GM12878 (cell line): Measurements from ENCODE around the gene DIAPH3. TPM values are rescaled to one million over a fixed set of nuclear protein-coding genes. Genes with fewer than 3 reads are reported as not detected.
"Not testable (repeated sequence)": the region's sequence is repeated elsewhere in the genome, so short reads cannot be mapped to it uniquely, and the experiment has no call there.

Source experiments
- ATAC-seq: fragments of 200-7000 bp; cut with Tn5 transposase; 3 replicates; pipeline ENCODE4 v1.9.1; 2020; ENCODE audit warnings: mild to moderate bottlenecking, moderate library complexity
- BruUV-seq: library from RNA; stranded (reverse); fragments of 400-500 nt; replicated peaks from 2 replicates; lab custom pipeline; 2021; lab: Mats Ljungman, UMichigan
- CTCF ChIA-PET: fragments of 300-600 bp; sonication (Branson Sonifier 250); formaldehyde crosslinking; extraction: SDS; loops from one replicate; lab custom pipeline; 2021; ENCODE audit warnings: inconsistent platforms; lab: Yijun Ruan, JAX
- POLR2A ChIA-PET: fragments of 350-600 bp; formaldehyde crosslinking; extraction: SDS; loops from one replicate; lab custom pipeline; 2021; ENCODE audit warnings: inconsistent platforms; lab: Charles Lee
- RAD21 ChIA-PET: fragments of 300-600 bp; sonication (Branson Sonifier 250); formaldehyde crosslinking; loops from one replicate; lab custom pipeline; 2023; ENCODE audit warnings: antibody characterized with exemption; ENCODE audit not compliant: unreplicated experiment; lab: Charles Lee
- SMC1A ChIA-PET: fragments of 300-600 bp; sonication (Branson Sonifier 250); formaldehyde crosslinking; loops from one replicate; lab custom pipeline; 2023; ENCODE audit not compliant: unreplicated experiment, uncharacterized antibody; lab: Charles Lee
- DNase-seq: peaks from one replicate; pipeline ENCODE4 v3.0.0-alpha.2; 2011; ENCODE audit warnings: low read depth, low spot score
- FAIRE-seq: peaks from 3 replicates; lab custom pipeline; 2011; peaks lifted over from hg19 to GRCh38; lab: Jason Lieb, UNC
- H2AFZ ChIP-seq: 2 replicates; pipeline ENCODE4 v1.6.0; 2011; ENCODE audit warnings: low read depth, low read length, control low read depth; ENCODE audit not compliant: control insufficient read depth
- H3K27ac ChIP-seq: 2 replicates; pipeline ENCODE4 v1.5.1; 2011; ENCODE audit warnings: control low read depth; ENCODE audit not compliant: control insufficient read depth, insufficient read depth
- H3K27me3 ChIP-seq, 2 experiments: replicated peaks in 1 of 2; 2 replicates each; pipeline versions ENCODE4 v1.6.0 to v1.6.1; 2011; ENCODE audit warnings: low read length in 1 of 2; ENCODE audit not compliant: control insufficient read depth in 2 of 2, insufficient read depth in 2 of 2
- H3K36me3 ChIP-seq, 2 experiments: 2 replicates each; pipeline ENCODE4 v1.5.1; 2011; ENCODE audit warnings: low read length in 1 of 2; ENCODE audit not compliant: control insufficient read depth in 2 of 2, insufficient read depth in 2 of 2
- H3K4me1 ChIP-seq: 2 replicates; pipeline ENCODE4 v1.6.1; 2011; ENCODE audit warnings: mild to moderate bottlenecking, low read length, moderate library complexity, mixed read lengths; ENCODE audit not compliant: control insufficient read depth, insufficient read depth
- H3K4me2 ChIP-seq: 2 replicates; pipeline ENCODE4 v1.6.0; 2011; ENCODE audit warnings: control low read depth; ENCODE audit not compliant: control insufficient read depth, insufficient read depth
- H3K4me3 ChIP-seq: fragments of 200-600 bp; sonication (generic); 2 replicates; pipeline ENCODE4 v1.5.1; 2016
- H3K79me2 ChIP-seq: 2 replicates; pipeline ENCODE4 v1.6.0; 2011; ENCODE audit warnings: low read length; ENCODE audit not compliant: control insufficient read depth, insufficient read depth
- H3K9ac ChIP-seq: 2 replicates; pipeline ENCODE4 v1.8.0; 2011; ENCODE audit warnings: low read length, control low read depth, mixed read lengths; ENCODE audit not compliant: control insufficient read depth, insufficient read depth
- H3K9me3 ChIP-seq: replicated peaks from 3 replicates; pipeline ENCODE4 v1.5.1; 2011; ENCODE audit warnings: mild to moderate bottlenecking, low read length; ENCODE audit not compliant: control insufficient read depth, insufficient read depth
- H4K20me1 ChIP-seq: 2 replicates; pipeline ENCODE4 v1.6.0; 2011; ENCODE audit not compliant: control insufficient read depth, insufficient read depth
- SREBF1 ChIP-seq: IDR thresholded peaks from 2 replicates; pipeline ENCODE4 v1.6.1; 2012; ENCODE audit warnings: mild to moderate bottlenecking, low read length
- WGBS: methylation state at CpG from one replicate; pipeline ENCODE4 v1.1.6; 2016; ENCODE audit warnings: low lambda C conversion rate; ENCODE audit not compliant: insufficient replicate concordance, insufficient coverage; ENCODE audit errors: missing lambda C conversion rate; 5-methylcytosine and 5-hydroxymethylcytosine counted together
- in situ Hi-C: fragments of 300-500 bp; cut with MboI; formaldehyde crosslinking; loops from 9 replicates; pipeline ENCODE4 v1.14.3; 2018; ENCODE audit warnings: mixed read lengths
- intact Hi-C: fragments of 100-400 bp; cut with micrococcal nuclease; formaldehyde crosslinking; loops from one replicate; pipeline ENCODE4 v1.14.2; 2022; ENCODE audit not compliant: unreplicated experiment
- polyA plus RNA-seq, 11 experiments: library from polyadenylated mRNA; depleted of rRNA in 4 of 11; unstranded in 6 of 11; stranded (reverse) in 5 of 11; fragments of >200 nt; fragmentation: Nextera tagmentation in 4 of 11; fragmentation: Illumina TruSeq in 1 of 11; extraction: Ambion mirVana in 4 of 11; extraction: Trizol in 1 of 11; gene quantifications; 1 replicate in 1 of 11; 2 replicates in 10 of 11; pipeline versions ENCODE4 v1.2.1 to v1.2.3, GENCODE V29; 2011 to 2016; ENCODE audit warnings: inconsistent platforms in 2 of 11, missing spikeins in 2 of 11, low read depth in 1 of 11
- total RNA-seq, 4 experiments: library from RNA; depleted of rRNA in 3 of 4; stranded (reverse); fragments of >200 nt in 3 of 4; fragmentation: Illumina TruSeq in 1 of 4; extraction: Trizol in 1 of 4; gene quantifications; 2 replicates each; pipeline versions ENCODE4 v1.2.1 to v1.2.3, GENCODE V29; 2013 to 2021
- TF ChIP-seq, protein P1 (sequence below): fragments of 150-350 bp; IDR thresholded peaks from 2 replicates; pipeline ENCODE4 v1.6.1; 2016; ENCODE audit warnings: low read depth, low read length
- TF ChIP-seq, protein P2 (sequence below): fragments of 450-650 bp; IDR thresholded peaks from 2 replicates; pipeline ENCODE4 v1.6.1; 2016; ENCODE audit warnings: mild to moderate bottlenecking

The DIAPH3 gene
- total and polyA plus RNA-seq, 10 of the 15 experiments (the other 5 are each of a cell fraction or from before 2014, with no cell fraction given), result 10.1 to 25.2 (median 15.4) TPM

DNA sequence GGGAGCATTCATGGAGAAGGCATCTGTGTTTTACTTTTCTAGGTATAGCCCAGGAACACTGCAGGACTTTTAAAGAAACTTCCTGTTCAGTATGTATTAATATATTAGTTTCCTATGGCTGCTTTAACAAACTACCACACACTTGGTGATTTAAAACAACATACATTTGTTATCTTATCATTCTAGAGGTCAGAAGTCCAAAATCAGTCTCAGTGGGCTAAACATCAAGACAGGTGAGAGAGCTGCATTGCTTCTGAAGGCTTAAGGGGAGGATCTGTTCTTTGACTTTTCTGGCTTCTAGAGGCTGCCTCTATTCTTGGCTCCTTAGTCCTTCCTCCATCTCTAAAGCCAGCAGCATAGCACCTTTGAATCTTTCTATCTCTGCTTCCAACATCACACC, 37.6 kb upstream of the DIAPH3 start:
- FAIRE-seq (no peak), ATAC-seq (no peak), DNase-seq (no peak)
- H3K9me3 ChIP-seq, result no peaks in the 10 kb centered on the region
- in situ Hi-C loops, result no loop called here
- no peak overlapping the region for H3K9ac ChIP-seq
- ChIA-PET RAD21 (no interaction called here), SMC1A (interaction anchor here (1.2 to 1.4 kb wide), 2 partner anchors 21 to 56 kb away, joined by 3 to 5 read pairs; no protein-coding TSS in a partner anchor), POLR2A (no interaction called here), CTCF (no interaction called here)
- no peak overlapping the region for H3K4me3 ChIP-seq
- TF ChIP-seq, protein P1, sequence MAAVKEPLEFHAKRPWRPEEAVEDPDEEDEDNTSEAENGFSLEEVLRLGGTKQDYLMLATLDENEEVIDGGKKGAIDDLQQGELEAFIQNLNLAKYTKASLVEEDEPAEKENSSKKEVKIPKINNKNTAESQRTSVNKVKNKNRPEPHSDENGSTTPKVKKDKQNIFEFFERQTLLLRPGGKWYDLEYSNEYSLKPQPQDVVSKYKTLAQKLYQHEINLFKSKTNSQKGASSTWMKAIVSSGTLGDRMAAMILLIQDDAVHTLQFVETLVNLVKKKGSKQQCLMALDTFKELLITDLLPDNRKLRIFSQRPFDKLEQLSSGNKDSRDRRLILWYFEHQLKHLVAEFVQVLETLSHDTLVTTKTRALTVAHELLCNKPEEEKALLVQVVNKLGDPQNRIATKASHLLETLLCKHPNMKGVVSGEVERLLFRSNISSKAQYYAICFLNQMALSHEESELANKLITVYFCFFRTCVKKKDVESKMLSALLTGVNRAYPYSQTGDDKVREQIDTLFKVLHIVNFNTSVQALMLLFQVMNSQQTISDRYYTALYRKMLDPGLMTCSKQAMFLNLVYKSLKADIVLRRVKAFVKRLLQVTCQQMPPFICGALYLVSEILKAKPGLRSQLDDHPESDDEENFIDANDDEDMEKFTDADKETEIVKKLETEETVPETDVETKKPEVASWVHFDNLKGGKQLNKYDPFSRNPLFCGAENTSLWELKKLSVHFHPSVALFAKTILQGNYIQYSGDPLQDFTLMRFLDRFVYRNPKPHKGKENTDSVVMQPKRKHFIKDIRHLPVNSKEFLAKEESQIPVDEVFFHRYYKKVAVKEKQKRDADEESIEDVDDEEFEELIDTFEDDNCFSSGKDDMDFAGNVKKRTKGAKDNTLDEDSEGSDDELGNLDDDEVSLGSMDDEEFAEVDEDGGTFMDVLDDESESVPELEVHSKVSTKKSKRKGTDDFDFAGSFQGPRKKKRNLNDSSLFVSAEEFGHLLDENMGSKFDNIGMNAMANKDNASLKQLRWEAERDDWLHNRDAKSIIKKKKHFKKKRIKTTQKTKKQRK, result no peak
- TF ChIP-seq SREBF1, result no peak
- TF ChIP-seq, protein P2, sequence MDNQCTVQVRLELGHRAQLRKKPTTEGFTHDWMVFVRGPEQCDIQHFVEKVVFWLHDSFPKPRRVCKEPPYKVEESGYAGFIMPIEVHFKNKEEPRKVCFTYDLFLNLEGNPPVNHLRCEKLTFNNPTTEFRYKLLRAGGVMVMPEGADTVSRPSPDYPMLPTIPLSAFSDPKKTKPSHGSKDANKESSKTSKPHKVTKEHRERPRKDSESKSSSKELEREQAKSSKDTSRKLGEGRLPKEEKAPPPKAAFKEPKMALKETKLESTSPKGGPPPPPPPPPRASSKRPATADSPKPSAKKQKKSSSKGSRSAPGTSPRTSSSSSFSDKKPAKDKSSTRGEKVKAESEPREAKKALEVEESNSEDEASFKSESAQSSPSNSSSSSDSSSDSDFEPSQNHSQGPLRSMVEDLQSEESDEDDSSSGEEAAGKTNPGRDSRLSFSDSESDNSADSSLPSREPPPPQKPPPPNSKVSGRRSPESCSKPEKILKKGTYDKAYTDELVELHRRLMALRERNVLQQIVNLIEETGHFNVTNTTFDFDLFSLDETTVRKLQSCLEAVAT, result no peak
- no peaks in the 10 kb centered on the region for H4K20me1 ChIP-seq
- H3K79me2 ChIP-seq, result no peaks in the 10 kb centered on the region
- H3K4me1 ChIP-seq, result no peaks in the 10 kb centered on the region
- H3K36me3 ChIP-seq, result no peaks in the 10 kb centered on the region
- BruUV-seq, result no TSS peak
- intact Hi-C loops, result no loop called here
- H2AFZ ChIP-seq, result no peak overlapping the region
- H3K27ac ChIP-seq, result no peak overlapping the region
- no peaks in the 10 kb centered on the region for H3K27me3 ChIP-seq
- no peak overlapping the region for H3K4me2 ChIP-seq

DNA sequence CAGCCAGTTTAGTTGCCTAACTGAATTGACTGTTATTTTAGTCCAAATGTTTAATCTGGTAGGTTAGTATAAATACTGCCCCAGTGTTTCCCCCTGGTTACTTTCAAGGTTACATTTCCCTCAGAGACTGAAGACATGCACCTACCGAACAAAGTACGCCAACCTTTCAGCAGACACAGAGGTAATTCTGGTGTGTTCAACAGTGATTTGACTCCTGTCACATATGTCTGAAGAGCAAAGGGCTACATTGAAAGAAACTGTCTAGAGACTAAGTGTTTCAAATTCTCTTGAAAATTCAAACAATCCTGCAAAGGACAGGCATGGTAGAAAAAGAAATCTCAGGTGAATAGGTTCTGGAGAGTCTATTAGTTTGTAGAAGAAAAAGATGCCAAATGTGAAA, 32.2 kb upstream of the DIAPH3 start:
- intact Hi-C loops, CTCF ChIA-PET, H3K9me3 ChIP-seq, H2AFZ ChIP-seq, H4K20me1 ChIP-seq, FAIRE-seq, H3K27ac ChIP-seq, in situ Hi-C loops, H3K36me3 ChIP-seq, BruUV-seq, H3K79me2 ChIP-seq, H3K9ac ChIP-seq, H3K27me3 ChIP-seq, H3K4me1 ChIP-seq, SMC1A ChIA-PET, DNase-seq, H3K4me3 ChIP-seq, POLR2A ChIA-PET, RAD21 ChIA-PET, ATAC-seq, H3K4me2 ChIP-seq: not testable (repeated sequence)
- WGBS, result 92% methylated on average over 2 of the region's 2 CpGs
